ENCODE measurements around the gene SPRTN.

SPRTN gene

DNA sequence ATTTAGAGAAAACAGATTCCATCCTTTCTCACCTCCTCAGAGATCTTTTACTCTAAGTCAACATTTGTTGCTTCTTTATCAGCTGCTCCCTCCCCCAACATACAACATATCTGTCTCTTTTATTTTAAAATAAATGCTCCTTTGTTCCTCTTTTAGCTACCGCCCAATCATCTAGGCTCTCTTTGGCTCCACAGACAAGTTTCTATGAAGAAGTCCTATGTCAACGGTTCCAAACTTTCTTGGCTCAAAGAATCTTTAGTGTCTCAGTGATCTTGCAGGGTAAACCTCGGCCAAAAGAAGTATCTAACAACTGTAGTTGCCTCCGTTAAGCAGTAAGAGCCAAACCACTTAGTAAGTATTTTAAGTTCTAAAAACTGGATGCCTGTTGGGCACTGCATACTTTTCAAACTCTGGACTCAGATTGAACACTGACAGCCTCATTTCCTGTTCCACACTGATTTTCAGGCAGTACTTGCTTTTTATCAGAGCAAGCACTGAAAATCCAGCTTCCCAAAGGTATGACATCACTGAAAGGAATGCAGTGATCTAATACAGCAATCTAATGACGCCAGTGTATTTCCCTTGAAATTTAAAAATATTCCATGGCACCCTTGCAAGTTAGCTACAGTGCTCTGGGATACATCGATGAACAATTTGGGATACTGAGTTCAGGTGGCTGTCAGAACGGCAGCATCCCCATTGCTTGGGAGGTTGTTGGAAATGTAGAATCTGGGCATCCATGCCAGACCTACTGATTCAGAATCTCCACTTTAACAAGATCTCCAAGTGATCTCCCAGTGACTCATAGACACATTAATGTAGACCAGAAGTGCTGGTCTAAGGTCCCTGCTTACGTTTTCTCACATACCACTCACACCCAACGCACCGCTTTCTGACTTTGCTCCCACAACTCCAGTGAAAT lies 57.2 kb downstream of the SPRTN start:
- ChIA-PET CTCF (interaction anchor here (1.3 kb wide), 1 partner anchor 25 kb away, joined by 3 read pairs; no protein-coding TSS in a partner anchor), POLR2A (interaction anchor here (0.6 to 0.7 kb wide), 2 partner anchors 62 to 196 kb away, joined by 3 read pairs; no protein-coding TSS in a partner anchor)
- peak overlapping the region; percentile 9 for H3K4me3 ChIP-seq (ENCODE audit: low read depth, low read length)
- TF ChIP-seq, protein P1, sequence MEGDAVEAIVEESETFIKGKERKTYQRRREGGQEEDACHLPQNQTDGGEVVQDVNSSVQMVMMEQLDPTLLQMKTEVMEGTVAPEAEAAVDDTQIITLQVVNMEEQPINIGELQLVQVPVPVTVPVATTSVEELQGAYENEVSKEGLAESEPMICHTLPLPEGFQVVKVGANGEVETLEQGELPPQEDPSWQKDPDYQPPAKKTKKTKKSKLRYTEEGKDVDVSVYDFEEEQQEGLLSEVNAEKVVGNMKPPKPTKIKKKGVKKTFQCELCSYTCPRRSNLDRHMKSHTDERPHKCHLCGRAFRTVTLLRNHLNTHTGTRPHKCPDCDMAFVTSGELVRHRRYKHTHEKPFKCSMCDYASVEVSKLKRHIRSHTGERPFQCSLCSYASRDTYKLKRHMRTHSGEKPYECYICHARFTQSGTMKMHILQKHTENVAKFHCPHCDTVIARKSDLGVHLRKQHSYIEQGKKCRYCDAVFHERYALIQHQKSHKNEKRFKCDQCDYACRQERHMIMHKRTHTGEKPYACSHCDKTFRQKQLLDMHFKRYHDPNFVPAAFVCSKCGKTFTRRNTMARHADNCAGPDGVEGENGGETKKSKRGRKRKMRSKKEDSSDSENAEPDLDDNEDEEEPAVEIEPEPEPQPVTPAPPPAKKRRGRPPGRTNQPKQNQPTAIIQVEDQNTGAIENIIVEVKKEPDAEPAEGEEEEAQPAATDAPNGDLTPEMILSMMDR (IDR thresholded peaks at IDR 0.05; ENCODE audit: insufficient read depth, low read length, missing control alignments) = no peak
- DNase-seq (ENCODE audit: low read depth, low spot score) = peak; percentile 95

DNA sequence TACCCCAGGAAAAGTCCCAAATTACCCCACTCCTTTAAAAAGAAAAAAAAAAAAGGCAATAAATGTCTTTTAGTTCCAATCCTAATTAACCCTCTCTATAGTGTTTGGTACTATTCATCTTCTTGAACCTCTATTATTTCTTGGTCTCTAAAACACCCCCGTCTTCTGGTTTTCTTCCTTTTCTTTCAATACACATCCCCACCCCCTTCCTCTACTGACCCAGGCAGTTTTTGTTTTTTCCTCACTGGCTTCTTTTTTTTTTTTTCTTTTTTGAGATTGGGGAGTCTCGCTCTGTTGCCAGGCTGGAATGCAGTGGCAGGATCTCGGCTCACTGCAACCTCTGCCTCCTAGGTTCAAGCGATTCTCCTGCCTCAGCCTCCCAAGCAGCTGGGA lies 57.9 kb downstream of the SPRTN start:
- no peak for DNase-seq (ENCODE audit: low read depth, low spot score)
- no peak overlapping the region for H3K4me3 ChIP-seq (ENCODE audit: low read depth, low read length)
- ChIA-PET POLR2A (no interaction called here), CTCF (interaction anchor here (1.3 kb wide), 1 partner anchor 24 kb away, joined by 3 read pairs; no protein-coding TSS in a partner anchor)
- TF ChIP-seq, protein P1 (IDR thresholded peaks at IDR 0.05; ENCODE audit: insufficient read depth, low read length, missing control alignments) = no peak

- H3K4me3 ChIP-seq (ENCODE audit: low read depth, low read length) = no peak overlapping the region
- TF ChIP-seq, protein P1 (IDR thresholded peaks at IDR 0.05; ENCODE audit: insufficient read depth, low read length, missing control alignments) = no peak
- ChIA-PET CTCF (interaction anchor here (1.5 kb wide), 1 partner anchor 135 kb away, joined by 3 read pairs; no protein-coding TSS in a partner anchor), POLR2A (no interaction called here)
- DNase-seq (ENCODE audit: low read depth, low spot score) = no peak
Measured at GRCh38 chr1:231396643-231397042, 58.5 kb downstream of the SPRTN start.

GRCh38 chr1:231397886-231398671 lies 60.0 kb downstream of the SPRTN start:
- POLR2A ChIA-PET = no interaction called here
- no peak for DNase-seq (ENCODE audit: low read depth, low spot score)

GRCh38 chr1:231401478-231401877 lies 63.4 kb downstream of the SPRTN start:
- TF ChIP-seq, protein P1 (IDR thresholded peaks at IDR 0.05; ENCODE audit: insufficient read depth, low read length, missing control alignments) = no peak
- H3K4me3 ChIP-seq (ENCODE audit: low read depth, low read length) = no peak overlapping the region
- CTCF ChIA-PET = interaction anchor here (0.6 to 1.8 kb wide), 2 partner anchors 9 to 44 kb away, joined by 4 to 7 read pairs; no protein-coding TSS in a partner anchor
- no peak for DNase-seq (ENCODE audit: low read depth, low spot score)
- POLR2A ChIA-PET = no interaction called here

More at GRCh38 chr1:231397886-231398671, 60.0 kb downstream of the SPRTN start:
- TF ChIP-seq, protein P1 (IDR thresholded peaks at IDR 0.05; ENCODE audit: insufficient read depth, low read length, missing control alignments) = no peak
- H3K4me3 ChIP-seq (ENCODE audit: low read depth, low read length) = no peak overlapping the region
- CTCF ChIA-PET = interaction anchor here (1.0 to 1.5 kb wide), 3 partner anchors 20 to 133 kb away, joined by 3 to 4 read pairs (median 4); no protein-coding TSS in a partner anchor

Measured in AG04449 (cell line).